DND-41 (cell line): ENCODE measurements around the gene SLC31A1.

Experiments
- EZH2 ChIP-seq: IDR thresholded peaks from 3 replicates; pipeline ENCODE4 v1.6.1; 2012; ENCODE audit warnings: borderline replicate concordance, low read depth, mild to moderate bottlenecking, moderate library complexity, low read length, inconsistent platforms; ENCODE audit not compliant: severe bottlenecking
- TF ChIP-seq, protein P1 (sequence below): IDR thresholded peaks from 2 replicates; pipeline ENCODE4 v1.5.1; 2012; ENCODE audit warnings: borderline replicate concordance, low read length, moderate library complexity, mild to moderate bottlenecking; ENCODE audit not compliant: poor library complexity, severe bottlenecking; ENCODE audit errors: extremely low read depth

DNA sequence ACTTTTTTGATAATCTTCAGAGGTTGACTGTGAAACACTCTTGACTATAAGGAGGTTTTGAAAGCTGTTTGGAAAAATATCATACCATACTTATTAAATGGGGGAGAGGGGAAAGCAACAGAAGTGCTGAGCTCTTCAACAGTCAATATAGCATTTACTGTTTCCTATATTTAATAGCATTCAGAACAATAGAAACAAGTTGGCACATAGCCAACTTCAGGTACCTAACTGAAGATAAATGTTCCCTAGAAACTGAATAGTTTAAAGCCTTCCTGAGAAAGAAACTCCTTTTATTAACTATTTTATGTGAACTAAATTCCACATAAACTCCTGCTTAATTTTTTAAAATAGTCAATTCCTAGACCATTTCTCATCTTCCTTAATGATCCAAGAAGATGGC, 26.3 kb downstream of the SLC31A1 start:
- TF ChIP-seq, protein P1, sequence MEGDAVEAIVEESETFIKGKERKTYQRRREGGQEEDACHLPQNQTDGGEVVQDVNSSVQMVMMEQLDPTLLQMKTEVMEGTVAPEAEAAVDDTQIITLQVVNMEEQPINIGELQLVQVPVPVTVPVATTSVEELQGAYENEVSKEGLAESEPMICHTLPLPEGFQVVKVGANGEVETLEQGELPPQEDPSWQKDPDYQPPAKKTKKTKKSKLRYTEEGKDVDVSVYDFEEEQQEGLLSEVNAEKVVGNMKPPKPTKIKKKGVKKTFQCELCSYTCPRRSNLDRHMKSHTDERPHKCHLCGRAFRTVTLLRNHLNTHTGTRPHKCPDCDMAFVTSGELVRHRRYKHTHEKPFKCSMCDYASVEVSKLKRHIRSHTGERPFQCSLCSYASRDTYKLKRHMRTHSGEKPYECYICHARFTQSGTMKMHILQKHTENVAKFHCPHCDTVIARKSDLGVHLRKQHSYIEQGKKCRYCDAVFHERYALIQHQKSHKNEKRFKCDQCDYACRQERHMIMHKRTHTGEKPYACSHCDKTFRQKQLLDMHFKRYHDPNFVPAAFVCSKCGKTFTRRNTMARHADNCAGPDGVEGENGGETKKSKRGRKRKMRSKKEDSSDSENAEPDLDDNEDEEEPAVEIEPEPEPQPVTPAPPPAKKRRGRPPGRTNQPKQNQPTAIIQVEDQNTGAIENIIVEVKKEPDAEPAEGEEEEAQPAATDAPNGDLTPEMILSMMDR = no peak
- TF ChIP-seq EZH2 = no peak
